ENCODE measurements around the gene BRIP1. TPM values are rescaled to one million over a fixed set of nuclear protein-coding genes. Genes with fewer than 3 reads are reported as not detected.

BRIP1 gene
- total and polyA plus RNA-seq, 2 experiments from 2014 or later: 8.0 to 23.1 TPM

DNA sequence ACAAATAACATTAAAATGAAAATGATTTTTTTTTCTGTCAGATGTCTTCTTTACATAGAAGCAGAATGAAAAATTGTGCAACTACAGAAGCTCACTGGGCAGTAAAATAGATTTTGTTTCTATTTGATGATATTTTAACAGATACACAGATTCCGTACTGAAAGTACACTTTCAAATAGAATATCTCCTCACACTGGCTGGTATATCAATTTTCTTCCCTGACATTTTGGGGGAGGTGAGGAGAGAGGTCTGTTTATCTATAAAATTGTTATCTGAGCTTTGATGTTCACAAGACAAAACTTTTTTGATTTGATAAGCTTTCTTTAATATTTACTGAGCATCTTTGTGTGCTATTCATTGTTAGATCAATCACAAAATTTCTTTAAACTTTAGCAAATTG lies 148.0 kb downstream of the BRIP1 start (continued):
- TF ChIP-seq ZNF114 (CRISPR knock-in tag; IDR thresholded peaks at IDR 0.05) (no peak), CREB1 (CRISPR knock-in tag; IDR thresholded peaks at IDR 0.05; ENCODE audit: low read depth) (no peak), JUNB (IDR thresholded peaks at IDR 0.05; ENCODE audit: unreplicated experiment) (no peak), STAT1 (IDR thresholded peaks at IDR 0.05; ENCODE audit: unreplicated experiment) (no peak)
- TF ChIP-seq, protein P1, sequence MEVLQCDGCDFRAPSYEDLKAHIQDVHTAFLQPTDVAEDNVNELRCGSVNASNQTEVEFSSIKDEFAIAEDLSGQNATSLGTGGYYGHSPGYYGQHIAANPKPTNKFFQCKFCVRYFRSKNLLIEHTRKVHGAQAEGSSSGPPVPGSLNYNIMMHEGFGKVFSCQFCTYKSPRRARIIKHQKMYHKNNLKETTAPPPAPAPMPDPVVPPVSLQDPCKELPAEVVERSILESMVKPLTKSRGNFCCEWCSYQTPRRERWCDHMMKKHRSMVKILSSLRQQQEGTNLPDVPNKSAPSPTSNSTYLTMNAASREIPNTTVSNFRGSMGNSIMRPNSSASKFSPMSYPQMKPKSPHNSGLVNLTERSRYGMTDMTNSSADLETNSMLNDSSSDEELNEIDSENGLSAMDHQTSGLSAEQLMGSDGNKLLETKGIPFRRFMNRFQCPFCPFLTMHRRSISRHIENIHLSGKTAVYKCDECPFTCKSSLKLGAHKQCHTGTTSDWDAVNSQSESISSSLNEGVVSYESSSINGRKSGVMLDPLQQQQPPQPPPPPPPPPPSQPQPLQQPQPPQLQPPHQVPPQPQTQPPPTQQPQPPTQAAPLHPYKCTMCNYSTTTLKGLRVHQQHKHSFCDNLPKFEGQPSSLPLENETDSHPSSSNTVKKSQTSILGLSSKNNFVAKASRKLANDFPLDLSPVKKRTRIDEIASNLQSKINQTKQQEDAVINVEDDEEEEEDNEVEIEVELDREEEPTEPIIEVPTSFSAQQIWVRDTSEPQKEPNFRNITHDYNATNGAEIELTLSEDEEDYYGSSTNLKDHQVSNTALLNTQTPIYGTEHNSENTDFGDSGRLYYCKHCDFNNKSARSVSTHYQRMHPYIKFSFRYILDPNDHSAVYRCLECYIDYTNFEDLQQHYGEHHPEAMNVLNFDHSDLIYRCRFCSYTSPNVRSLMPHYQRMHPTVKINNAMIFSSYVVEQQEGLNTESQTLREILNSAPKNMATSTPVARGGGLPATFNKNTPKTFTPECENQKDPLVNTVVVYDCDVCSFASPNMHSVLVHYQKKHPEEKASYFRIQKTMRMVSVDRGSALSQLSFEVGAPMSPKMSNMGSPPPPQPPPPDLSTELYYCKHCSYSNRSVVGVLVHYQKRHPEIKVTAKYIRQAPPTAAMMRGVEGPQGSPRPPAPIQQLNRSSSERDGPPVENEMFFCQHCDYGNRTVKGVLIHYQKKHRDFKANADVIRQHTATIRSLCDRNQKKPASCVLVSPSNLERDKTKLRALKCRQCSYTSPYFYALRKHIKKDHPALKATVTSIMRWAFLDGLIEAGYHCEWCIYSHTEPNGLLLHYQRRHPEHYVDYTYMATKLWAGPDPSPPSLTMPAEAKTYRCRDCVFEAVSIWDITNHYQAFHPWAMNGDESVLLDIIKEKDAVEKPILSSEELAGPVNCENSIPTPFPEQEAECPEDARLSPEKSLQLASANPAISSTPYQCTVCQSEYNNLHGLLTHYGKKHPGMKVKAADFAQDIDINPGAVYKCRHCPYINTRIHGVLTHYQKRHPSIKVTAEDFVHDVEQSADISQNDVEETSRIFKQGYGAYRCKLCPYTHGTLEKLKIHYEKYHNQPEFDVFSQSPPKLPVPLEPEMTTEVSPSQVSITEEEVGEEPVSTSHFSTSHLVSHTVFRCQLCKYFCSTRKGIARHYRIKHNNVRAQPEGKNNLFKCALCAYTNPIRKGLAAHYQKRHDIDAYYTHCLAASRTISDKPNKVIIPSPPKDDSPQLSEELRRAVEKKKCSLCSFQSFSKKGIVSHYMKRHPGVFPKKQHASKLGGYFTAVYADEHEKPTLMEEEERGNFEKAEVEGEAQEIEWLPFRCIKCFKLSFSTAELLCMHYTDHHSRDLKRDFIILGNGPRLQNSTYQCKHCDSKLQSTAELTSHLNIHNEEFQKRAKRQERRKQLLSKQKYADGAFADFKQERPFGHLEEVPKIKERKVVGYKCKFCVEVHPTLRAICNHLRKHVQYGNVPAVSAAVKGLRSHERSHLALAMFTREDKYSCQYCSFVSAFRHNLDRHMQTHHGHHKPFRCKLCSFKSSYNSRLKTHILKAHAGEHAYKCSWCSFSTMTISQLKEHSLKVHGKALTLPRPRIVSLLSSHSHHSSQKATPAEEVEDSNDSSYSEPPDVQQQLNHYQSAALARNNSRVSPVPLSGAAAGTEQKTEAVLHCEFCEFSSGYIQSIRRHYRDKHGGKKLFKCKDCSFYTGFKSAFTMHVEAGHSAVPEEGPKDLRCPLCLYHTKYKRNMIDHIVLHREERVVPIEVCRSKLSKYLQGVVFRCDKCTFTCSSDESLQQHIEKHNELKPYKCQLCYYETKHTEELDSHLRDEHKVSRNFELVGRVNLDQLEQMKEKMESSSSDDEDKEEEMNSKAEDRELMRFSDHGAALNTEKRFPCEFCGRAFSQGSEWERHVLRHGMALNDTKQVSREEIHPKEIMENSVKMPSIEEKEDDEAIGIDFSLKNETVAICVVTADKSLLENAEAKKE (CRISPR knock-in tag; IDR thresholded peaks at IDR 0.05): no peak

DNA sequence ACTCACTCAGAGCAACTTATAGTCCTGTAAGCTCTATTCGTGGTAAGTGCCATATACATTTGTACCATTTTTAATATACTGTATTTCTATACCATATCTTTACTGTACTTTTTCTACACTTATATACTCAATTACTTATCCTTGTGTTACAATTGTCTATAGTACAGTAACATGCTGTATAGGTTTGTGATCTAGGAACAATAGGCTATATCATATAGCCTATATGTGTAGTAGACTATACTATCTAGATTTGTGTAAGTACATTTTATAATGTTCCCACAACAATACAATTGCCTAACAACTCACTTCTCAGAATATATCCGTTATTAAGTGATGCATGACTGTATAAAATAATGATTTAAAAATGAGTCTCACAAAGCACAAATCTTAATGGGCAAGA lies 149.0 kb downstream of the BRIP1 start:
- no peaks in the 10 kb centered on the region for H3K4me1 ChIP-seq (ENCODE audit: insufficient read depth)
- H2AFZ ChIP-seq: no peak overlapping the region
- peaks cover 24% of the 10 kb centered on the region for H3K9me3 Mint-ChIP-seq
- ATAC-seq (no peak), DNase-seq (ENCODE audit: low spot score) (no peak)
- H3F3A ChIP-seq (replicated peaks; ENCODE audit: low read depth): no peaks in the 10 kb centered on the region
- H3K9me2 ChIP-seq (ENCODE audit: insufficient read depth): no peaks in the 10 kb centered on the region
- no peaks in the 10 kb centered on the region for H4K20me1 ChIP-seq (replicated peaks; ENCODE audit: insufficient read depth)
- no peak overlapping the region for H3K27ac ChIP-seq (ENCODE audit: low read depth)
- H3K4me1 Mint-ChIP-seq: no peaks in the 10 kb centered on the region
- H3K27me3 ChIP-seq (ENCODE audit: insufficient read depth): no peaks in the 10 kb centered on the region
- no peaks in the 10 kb centered on the region for H3K79me2 ChIP-seq (replicated peaks; ENCODE audit: insufficient read depth)
- no peak overlapping the region for H3K4me2 ChIP-seq
- H3K36me3 Mint-ChIP-seq (ENCODE audit: low read depth): peaks cover 39% of the 10 kb centered on the region; the same call in 2 of the 3 replicates
- H3K36me3 ChIP-seq (ENCODE audit: insufficient read depth): peaks cover 13% of the 10 kb centered on the region
- no peak for TF ChIP-seq JUNB (IDR thresholded peaks at IDR 0.05; ENCODE audit: unreplicated experiment)
- no peak for TF ChIP-seq STAT1 (IDR thresholded peaks at IDR 0.05; ENCODE audit: unreplicated experiment)
- TF ChIP-seq ZNF114 (CRISPR knock-in tag; IDR thresholded peaks at IDR 0.05): no peak
- peaks cover 2% of the 10 kb centered on the region for H3K27me3 Mint-ChIP-seq (ENCODE audit: insufficient read depth, low read depth, poor library complexity)
- no peak overlapping the region for H3K4me3 ChIP-seq
- no peak overlapping the region for H3K4me3 Mint-ChIP-seq
- H3K27ac Mint-ChIP-seq: no peak overlapping the region

All from GM23338 (cell line).